ENCODE results near the gene TAF4.

The TAF4 gene

DNA sequence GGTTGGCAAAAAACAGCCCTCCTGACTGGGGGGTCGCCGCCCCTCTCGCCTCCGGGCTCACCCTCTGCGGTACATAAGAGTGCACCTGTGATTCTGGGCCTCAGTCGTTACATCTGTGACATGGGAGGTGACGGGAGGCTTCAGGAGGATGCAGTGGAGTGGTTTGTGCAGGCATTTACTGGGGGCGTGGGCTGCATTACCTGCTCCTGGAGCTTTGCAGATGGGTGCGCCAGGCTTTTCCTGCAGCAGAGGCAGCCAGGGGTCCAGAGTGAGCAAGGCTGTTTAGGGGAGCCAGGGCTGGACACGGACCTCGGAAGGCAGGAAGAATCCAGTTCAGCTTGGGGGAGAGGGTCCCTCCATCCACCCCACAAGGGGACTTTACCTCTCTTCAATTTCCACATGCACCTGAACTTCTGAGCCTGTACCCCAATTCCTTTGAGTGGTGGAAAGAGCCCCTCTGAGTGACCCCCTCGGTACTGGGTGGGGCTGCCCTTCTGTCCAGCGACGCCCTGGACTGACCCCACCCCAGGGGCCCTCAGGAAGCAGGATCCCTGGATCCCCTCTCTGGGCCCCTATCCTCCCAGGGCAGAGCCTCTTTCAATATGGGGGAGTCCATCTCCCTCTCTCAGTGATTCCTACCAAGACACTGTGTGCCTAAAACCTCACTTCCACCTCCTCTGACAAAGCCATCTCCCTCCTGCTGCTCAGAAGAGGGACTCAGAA is 134.0 kb downstream of the TAF4 start:
- Histone ChIP-seq H3K27ac (ENCODE audit: low read depth, low read length) (no peak overlapping the region), H3K9me2 (replicated peaks; ENCODE audit: insufficient read depth, low read length) (no peaks in the 10 kb centered on the region), H3K9me3 (ENCODE audit: insufficient read depth, low read length) (no peaks in the 10 kb centered on the region), H3K4me2 (ENCODE audit: low read depth, low read length, poor library complexity, severe bottlenecking) (no peak overlapping the region), H3K36me3 (ENCODE audit: low read length) (no peaks in the 10 kb centered on the region), H3K9ac (ENCODE audit: low read length) (no peak overlapping the region), H3K4me3 (ENCODE audit: insufficient read depth, low read length, poor library complexity, severe bottlenecking) (no peak overlapping the region), H3K27me3 (ENCODE audit: low read length) (no peaks in the 10 kb centered on the region), H4K20me1 (ENCODE audit: low read depth, low read length) (no peaks in the 10 kb centered on the region), H3K79me2 (ENCODE audit: insufficient read depth, low read length) (no peaks in the 10 kb centered on the region), H2AFZ (ENCODE audit: low read depth, low read length, severe bottlenecking) (no peak overlapping the region), H3F3A (ENCODE audit: insufficient read depth) (no peaks in the 10 kb centered on the region)
- TF ChIP-seq, protein P1, sequence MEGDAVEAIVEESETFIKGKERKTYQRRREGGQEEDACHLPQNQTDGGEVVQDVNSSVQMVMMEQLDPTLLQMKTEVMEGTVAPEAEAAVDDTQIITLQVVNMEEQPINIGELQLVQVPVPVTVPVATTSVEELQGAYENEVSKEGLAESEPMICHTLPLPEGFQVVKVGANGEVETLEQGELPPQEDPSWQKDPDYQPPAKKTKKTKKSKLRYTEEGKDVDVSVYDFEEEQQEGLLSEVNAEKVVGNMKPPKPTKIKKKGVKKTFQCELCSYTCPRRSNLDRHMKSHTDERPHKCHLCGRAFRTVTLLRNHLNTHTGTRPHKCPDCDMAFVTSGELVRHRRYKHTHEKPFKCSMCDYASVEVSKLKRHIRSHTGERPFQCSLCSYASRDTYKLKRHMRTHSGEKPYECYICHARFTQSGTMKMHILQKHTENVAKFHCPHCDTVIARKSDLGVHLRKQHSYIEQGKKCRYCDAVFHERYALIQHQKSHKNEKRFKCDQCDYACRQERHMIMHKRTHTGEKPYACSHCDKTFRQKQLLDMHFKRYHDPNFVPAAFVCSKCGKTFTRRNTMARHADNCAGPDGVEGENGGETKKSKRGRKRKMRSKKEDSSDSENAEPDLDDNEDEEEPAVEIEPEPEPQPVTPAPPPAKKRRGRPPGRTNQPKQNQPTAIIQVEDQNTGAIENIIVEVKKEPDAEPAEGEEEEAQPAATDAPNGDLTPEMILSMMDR (IDR thresholded peaks at IDR 0.05; ENCODE audit: insufficient read depth, low read length, poor library complexity, severe bottlenecking): no peak
- no peak for TF ChIP-seq EZH2phosphoT487 (conservative IDR thresholded peaks at IDR 0.05; ENCODE audit: low read length)

DNA sequence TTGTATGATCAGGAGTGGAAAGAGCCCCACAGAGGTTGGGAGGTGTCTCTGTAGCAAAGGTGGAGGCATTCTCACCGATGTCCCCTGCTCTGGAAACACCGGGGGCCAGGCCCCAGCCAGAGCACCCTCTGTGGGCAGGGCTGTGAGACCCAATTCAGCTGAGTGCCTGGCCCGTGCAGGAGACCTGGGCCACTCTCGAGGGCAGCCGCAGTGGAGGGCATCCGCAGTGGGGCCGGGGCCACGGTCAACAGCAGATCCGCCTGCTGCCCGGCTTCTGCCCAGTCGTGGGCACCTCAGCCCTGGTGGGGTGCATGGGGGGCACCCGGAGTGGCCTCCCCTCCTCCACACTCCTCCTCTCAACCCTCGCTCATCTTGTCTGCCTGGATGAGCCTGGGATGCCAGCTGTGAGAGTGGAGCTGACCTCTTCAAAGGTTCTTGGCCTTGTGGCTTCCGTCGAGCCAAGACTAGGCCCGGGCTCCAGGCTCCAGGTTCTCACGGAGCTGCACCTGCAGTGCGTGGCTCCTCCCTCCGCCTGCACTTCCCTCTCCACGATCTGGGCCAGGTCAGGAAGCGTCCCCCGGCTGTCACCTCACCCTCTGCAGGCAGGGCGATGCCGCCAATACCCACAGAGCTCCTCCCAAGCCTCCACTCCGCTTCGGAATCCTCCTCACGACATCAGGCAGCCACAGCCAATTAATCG is 134.8 kb downstream of the TAF4 start:
- H3K9ac ChIP-seq (ENCODE audit: low read length): no peak overlapping the region
- no peaks in the 10 kb centered on the region for H3K9me3 ChIP-seq (ENCODE audit: insufficient read depth, low read length)
- no peak overlapping the region for H3K4me2 ChIP-seq (ENCODE audit: low read depth, low read length, poor library complexity, severe bottlenecking)
- no peak overlapping the region for H2AFZ ChIP-seq (ENCODE audit: low read depth, low read length, severe bottlenecking)
- H3K27me3 ChIP-seq (ENCODE audit: low read length): no peaks in the 10 kb centered on the region
- no peaks in the 10 kb centered on the region for H3K9me2 ChIP-seq (replicated peaks; ENCODE audit: insufficient read depth, low read length)
- H4K20me1 ChIP-seq (ENCODE audit: low read depth, low read length): no peaks in the 10 kb centered on the region
- H3K79me2 ChIP-seq (ENCODE audit: insufficient read depth, low read length): no peaks in the 10 kb centered on the region
- H3K36me3 ChIP-seq (ENCODE audit: low read length): no peaks in the 10 kb centered on the region
- TF ChIP-seq EZH2phosphoT487 (conservative IDR thresholded peaks at IDR 0.05; ENCODE audit: low read length): no peak
- TF ChIP-seq, protein P1 (IDR thresholded peaks at IDR 0.05; ENCODE audit: insufficient read depth, low read length, poor library complexity, severe bottlenecking): no peak
- no peaks in the 10 kb centered on the region for H3F3A ChIP-seq (ENCODE audit: insufficient read depth)
- H3K27ac ChIP-seq (ENCODE audit: low read depth, low read length): no peak overlapping the region
- H3K4me3 ChIP-seq (ENCODE audit: insufficient read depth, low read length, poor library complexity, severe bottlenecking): no peak overlapping the region

DNA sequence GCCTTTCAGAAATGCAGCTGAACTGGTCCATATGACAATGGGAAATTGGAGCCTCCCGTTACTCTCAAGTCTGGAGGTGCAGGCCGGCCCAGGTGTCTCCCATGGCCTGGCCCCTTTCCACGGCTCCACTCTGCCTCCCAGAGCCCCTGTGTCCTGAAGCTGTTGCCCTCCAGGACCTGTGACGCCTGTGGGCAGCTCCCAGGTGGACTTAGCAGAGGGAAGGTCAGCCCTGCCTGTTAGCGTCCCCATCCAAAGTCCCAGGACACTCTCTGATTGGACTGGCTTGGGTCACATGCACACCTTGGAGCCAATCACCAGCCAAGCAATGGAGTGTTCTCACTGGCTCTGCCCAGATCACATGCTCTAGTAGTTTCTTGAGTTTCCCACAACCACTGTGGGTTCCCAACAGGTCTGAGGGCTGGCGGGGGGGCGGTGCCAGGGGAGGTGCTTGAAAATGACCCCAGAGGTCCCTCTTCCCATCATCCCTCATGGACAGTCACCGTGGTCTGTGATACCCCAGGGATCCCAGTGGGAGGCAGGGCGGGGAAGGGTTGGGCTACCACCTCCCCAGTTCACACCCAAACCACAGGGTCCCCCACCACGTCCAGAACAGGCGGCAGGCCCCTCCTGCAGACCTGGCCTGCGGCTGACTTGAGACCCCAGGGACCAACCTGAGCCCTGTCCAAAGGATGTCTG is 135.6 kb downstream of the TAF4 start:
- TF ChIP-seq EZH2phosphoT487 (conservative IDR thresholded peaks at IDR 0.05; ENCODE audit: low read length): no peak
- TF ChIP-seq, protein P1 (IDR thresholded peaks at IDR 0.05; ENCODE audit: insufficient read depth, low read length, poor library complexity, severe bottlenecking): no peak
- H3K9me3 ChIP-seq (ENCODE audit: insufficient read depth, low read length): no peaks in the 10 kb centered on the region
- H3K9me2 ChIP-seq (replicated peaks; ENCODE audit: insufficient read depth, low read length): no peaks in the 10 kb centered on the region
- H3K4me3 ChIP-seq (ENCODE audit: insufficient read depth, low read length, poor library complexity, severe bottlenecking): no peak overlapping the region
- H4K20me1 ChIP-seq (ENCODE audit: low read depth, low read length): no peaks in the 10 kb centered on the region
- no peak overlapping the region for H3K4me2 ChIP-seq (ENCODE audit: low read depth, low read length, poor library complexity, severe bottlenecking)
- no peak overlapping the region for H2AFZ ChIP-seq (ENCODE audit: low read depth, low read length, severe bottlenecking)
- no peaks in the 10 kb centered on the region for H3K27me3 ChIP-seq (ENCODE audit: low read length)
- no peaks in the 10 kb centered on the region for H3K79me2 ChIP-seq (ENCODE audit: insufficient read depth, low read length)
- H3K36me3 ChIP-seq (ENCODE audit: low read length): no peaks in the 10 kb centered on the region
- H3F3A ChIP-seq (ENCODE audit: insufficient read depth): no peaks in the 10 kb centered on the region
- no peak overlapping the region for H3K27ac ChIP-seq (ENCODE audit: low read depth, low read length)
- H3K9ac ChIP-seq (ENCODE audit: low read length): no peak overlapping the region
